ENCODE measurements around the gene TASP1.

Gene TASP1

GRCh38 chr20:13424174-13424833 is 214.4 kb downstream of the TASP1 start:
- H3K4me1 Mint-ChIP-seq, result peaks cover 33% of the 10 kb centered on the region
- peak overlapping the region in 1 of 3 experiments; percentile 84 for H3K27ac Mint-ChIP-seq
- H3K36me3 Mint-ChIP-seq (ENCODE audit: low read depth), result peaks cover 5% of the 10 kb centered on the region
- no peaks in the 10 kb centered on the region for H3K9me3 Mint-ChIP-seq
- TF ChIP-seq CTCF (IDR thresholded peaks at IDR 0.05; ENCODE audit: unreplicated experiment in 3 of 3), result no peak
- no peaks in the 10 kb centered on the region for H3K27me3 Mint-ChIP-seq (ENCODE audit: low read depth)
- no peak overlapping the region for H3K4me3 Mint-ChIP-seq

GRCh38 chr20:13423472-13424173 is 215.1 kb downstream of the TASP1 start:
- no peaks in the 10 kb centered on the region for H3K36me3 Mint-ChIP-seq (ENCODE audit: low read depth)
- H3K9me3 Mint-ChIP-seq, result no peaks in the 10 kb centered on the region
- no peak overlapping the region for H3K27ac Mint-ChIP-seq
- H3K27me3 Mint-ChIP-seq (ENCODE audit: low read depth), result no peaks in the 10 kb centered on the region
- H3K4me3 Mint-ChIP-seq, result no peak overlapping the region
- TF ChIP-seq CTCF (IDR thresholded peaks at IDR 0.05; ENCODE audit: unreplicated experiment in 3 of 3), result no peak
- H3K4me1 Mint-ChIP-seq, result peaks cover 33% of the 10 kb centered on the region

DNA sequence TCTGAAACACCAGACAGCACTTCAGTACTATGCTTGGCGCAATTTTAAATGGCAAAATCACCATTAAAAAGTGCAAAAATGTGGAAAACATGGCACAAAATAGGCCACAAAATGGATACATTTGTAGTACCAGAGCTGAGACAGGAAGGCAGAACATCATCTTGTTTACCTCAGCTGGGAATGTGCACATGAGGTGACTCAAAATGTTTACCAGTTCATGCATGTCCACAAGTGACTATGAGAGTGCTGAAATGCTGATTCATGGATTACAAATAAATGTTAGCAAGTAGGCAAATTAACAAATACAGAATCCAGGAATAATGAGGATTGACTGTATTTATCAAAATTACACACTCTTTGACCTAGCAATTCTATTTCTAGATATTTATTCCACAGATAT is 216.1 kb downstream of the TASP1 start:
- Mint-ChIP-seq H3K27me3 (ENCODE audit: low read depth) (no peaks in the 10 kb centered on the region), H3K4me3 (no peak overlapping the region)
- no peak for TF ChIP-seq CTCF (IDR thresholded peaks at IDR 0.05; ENCODE audit: unreplicated experiment in 3 of 3)

GRCh38 chr20:13420625-13421024 is 218.1 kb downstream of the TASP1 start:
- no peak overlapping the region for H3K27ac Mint-ChIP-seq
- H3K9me3 Mint-ChIP-seq, result no peaks in the 10 kb centered on the region
- peaks cover 1% of the 10 kb centered on the region for H3K36me3 Mint-ChIP-seq (ENCODE audit: low read depth)
- H3K4me1 Mint-ChIP-seq, result peaks cover 40% of the 10 kb centered on the region
- no peak overlapping the region for H3K4me3 Mint-ChIP-seq
- TF ChIP-seq CTCF (IDR thresholded peaks at IDR 0.05; ENCODE audit: unreplicated experiment in 3 of 3), result no peak
- H3K27me3 Mint-ChIP-seq (ENCODE audit: low read depth), result no peaks in the 10 kb centered on the region

More for the DNA sequence above, 216.1 kb downstream of the TASP1 start:
- H3K9me3 Mint-ChIP-seq, result no peaks in the 10 kb centered on the region
- H3K27ac Mint-ChIP-seq, result no peak overlapping the region
- H3K36me3 Mint-ChIP-seq (ENCODE audit: low read depth), result no peaks in the 10 kb centered on the region
- peaks cover 36% of the 10 kb centered on the region for H3K4me1 Mint-ChIP-seq

DNA sequence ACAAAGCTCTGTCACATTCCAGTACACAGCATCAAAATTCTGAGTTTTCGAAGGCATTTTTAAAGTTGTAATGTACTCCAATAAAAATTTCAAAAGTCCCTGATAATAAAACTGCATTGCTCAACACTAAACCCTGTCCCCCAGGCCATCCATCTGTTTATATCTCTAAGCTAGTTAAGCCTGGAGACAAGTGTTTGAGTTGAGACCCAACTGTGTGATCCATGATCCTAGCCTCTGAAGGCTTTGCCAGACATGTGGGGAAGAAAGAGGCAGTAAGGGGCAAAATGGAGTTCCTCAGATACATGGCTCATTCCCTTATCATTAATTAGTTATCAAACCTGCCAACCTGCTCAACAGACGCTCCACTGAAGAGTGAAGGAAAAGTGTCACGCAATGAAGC is 219.3 kb downstream of the TASP1 start:
- Mint-ChIP-seq H3K27ac (no peak overlapping the region), H3K36me3 (ENCODE audit: low read depth) (peaks cover 3% of the 10 kb centered on the region), H3K4me1 (peaks cover 32% of the 10 kb centered on the region)

More for the DNA sequence above, 219.3 kb downstream of the TASP1 start:
- no peaks in the 10 kb centered on the region for H3K27me3 Mint-ChIP-seq (ENCODE audit: low read depth)
- H3K9me3 Mint-ChIP-seq, result no peaks in the 10 kb centered on the region
- H3K4me3 Mint-ChIP-seq, result no peak overlapping the region
- TF ChIP-seq CTCF (IDR thresholded peaks at IDR 0.05; ENCODE audit: unreplicated experiment in 3 of 3), result no peak

Measured in nephron (organoid).